ENCODE data around the gene HMGCL. TPM values are rescaled to one million over a fixed set of nuclear protein-coding genes. Genes with fewer than 3 reads are reported as not detected.
"Not testable (repeated sequence)": the region's sequence is repeated elsewhere in the genome, so short reads cannot be mapped to it uniquely, and the experiment has no call there.

The HMGCL gene
- total and polyA plus RNA-seq, 3 donors from 2014 or later = 38.8 to 54.3 (median 48.2) TPM

DNA sequence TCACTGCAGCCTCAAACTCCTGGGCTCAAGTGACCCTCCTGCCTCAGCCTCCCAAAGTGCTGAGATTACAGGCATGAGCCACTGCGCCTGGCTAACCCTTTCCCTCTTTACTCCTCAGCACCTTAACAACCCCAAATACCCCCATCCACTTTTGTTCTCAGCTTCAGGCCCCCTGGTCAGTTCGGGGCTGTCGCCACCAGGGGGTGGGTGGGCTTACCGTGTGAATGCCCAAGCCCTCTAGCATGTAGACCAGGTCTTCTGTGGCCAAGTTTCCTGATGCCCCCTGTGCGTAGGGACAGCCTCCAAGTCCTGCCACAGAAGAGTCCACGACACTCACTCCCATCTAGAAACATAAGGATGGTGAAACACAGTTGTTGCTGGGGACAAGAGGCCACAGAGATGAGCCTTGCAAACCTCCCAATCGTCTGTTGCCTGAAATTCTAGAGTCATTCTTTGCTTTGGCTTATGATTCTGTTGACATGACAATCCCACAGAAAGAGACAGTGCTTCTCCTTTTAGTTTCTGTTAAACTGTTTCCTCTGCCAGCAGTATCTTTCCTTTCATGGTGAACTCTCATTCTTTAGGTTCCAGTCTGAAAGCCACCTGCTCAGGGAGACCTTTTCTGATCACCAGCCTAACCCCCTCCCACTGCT lies 20.9 kb downstream of the HMGCL start:
- Histone ChIP-seq H3K36me3 (ENCODE audit: low read depth, missing control alignments) (no peaks in the 10 kb centered on the region), H3K27me3 (no peaks in the 10 kb centered on the region), H3K27ac (no peak overlapping the region), H3K4me1 (peaks cover 22% of the 10 kb centered on the region), H3K9me3 (no peaks in the 10 kb centered on the region), H3K4me3 (no peak overlapping the region)
- WGBS, 2 donors = 80 to 84% methylated on average over 7 of the region's 7 CpGs
- intact Hi-C loops (cut with DNase I; ENCODE audit: low total_unique reads) = no loop called here
- TF ChIP-seq POLR2A (IDR thresholded peaks at IDR 0.05) = no peak
- TF ChIP-seq, protein P1, sequence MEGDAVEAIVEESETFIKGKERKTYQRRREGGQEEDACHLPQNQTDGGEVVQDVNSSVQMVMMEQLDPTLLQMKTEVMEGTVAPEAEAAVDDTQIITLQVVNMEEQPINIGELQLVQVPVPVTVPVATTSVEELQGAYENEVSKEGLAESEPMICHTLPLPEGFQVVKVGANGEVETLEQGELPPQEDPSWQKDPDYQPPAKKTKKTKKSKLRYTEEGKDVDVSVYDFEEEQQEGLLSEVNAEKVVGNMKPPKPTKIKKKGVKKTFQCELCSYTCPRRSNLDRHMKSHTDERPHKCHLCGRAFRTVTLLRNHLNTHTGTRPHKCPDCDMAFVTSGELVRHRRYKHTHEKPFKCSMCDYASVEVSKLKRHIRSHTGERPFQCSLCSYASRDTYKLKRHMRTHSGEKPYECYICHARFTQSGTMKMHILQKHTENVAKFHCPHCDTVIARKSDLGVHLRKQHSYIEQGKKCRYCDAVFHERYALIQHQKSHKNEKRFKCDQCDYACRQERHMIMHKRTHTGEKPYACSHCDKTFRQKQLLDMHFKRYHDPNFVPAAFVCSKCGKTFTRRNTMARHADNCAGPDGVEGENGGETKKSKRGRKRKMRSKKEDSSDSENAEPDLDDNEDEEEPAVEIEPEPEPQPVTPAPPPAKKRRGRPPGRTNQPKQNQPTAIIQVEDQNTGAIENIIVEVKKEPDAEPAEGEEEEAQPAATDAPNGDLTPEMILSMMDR (IDR thresholded peaks at IDR 0.05) = no peak
- no peak for DNase-seq

DNA sequence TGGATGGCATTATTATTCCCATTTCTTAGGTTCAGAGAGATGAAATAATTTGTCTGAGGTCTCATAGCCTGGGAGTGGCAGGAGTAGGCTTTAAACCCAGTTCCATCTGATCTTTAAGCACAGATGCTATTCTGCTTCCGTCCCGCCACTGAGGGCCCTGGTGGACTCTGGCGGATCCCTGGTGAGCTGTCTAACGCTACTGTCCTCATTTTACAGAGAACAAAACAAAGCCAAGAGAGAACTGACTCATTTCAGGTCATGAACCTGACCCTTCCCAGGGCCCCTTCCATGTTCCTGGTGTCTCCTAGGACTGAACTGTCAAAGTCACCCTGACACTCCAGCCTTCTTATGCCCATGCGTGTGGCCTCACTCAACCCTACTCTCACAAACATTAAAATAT lies 21.6 kb downstream of the HMGCL start:
- Histone ChIP-seq H3K9me3 (no peaks in the 10 kb centered on the region), H3K27ac (no peak overlapping the region), H3K4me3 (no peak overlapping the region), H3K4me1 (peaks cover 22% of the 10 kb centered on the region), H3K36me3 (ENCODE audit: low read depth, missing control alignments) (no peaks in the 10 kb centered on the region), H3K27me3 (no peaks in the 10 kb centered on the region)
- TF ChIP-seq POLR2A (IDR thresholded peaks at IDR 0.05) = no peak
- TF ChIP-seq, protein P1 (IDR thresholded peaks at IDR 0.05) = no peak
- no peak for DNase-seq
- WGBS, 2 donors = 93 to 98% methylated on average over 5 of the region's 5 CpGs
- intact Hi-C loops (cut with DNase I; ENCODE audit: low total_unique reads) = no loop called here

DNA sequence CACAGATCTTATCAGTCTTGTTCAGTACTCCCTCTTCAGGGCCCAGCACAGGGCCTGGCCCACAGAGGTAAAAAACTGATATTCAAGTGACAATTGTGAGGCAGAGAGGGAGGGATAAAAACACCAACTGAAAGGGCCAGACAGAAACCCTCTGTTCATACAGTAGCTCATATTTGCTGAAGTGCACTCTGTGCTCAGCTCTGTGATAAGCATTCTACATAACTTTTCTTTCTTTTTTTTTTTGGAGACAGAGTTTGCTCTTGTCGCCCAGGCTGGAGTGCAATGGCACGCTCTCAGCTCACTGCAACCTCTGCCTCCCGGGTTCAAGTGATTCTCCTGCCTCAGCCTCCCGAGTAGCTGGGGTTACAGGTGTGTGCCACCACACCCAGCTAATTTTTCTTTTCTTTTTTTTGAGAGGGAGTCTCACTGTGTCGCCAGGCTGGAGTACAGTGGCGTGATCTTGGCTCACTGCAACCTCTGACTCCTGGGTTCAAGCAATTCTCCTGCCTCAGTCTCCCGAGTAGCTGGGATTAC lies 22.4 kb downstream of the HMGCL start:
- H3K27me3 ChIP-seq; H3K4me3 ChIP-seq; DNase-seq; H3K9me3 ChIP-seq; intact Hi-C loops (cut with DNase I; ENCODE audit: low total_unique reads); H3K36me3 ChIP-seq (ENCODE audit: low read depth, missing control alignments): not testable (repeated sequence)
- peak overlapping the region in 1 of 2 donors; percentile 51 for H3K27ac ChIP-seq
- 56 to 78% methylated on average over 7 of the region's 7 CpGs for WGBS, 2 donors
- H3K4me1 ChIP-seq = peaks cover 22% of the 10 kb centered on the region

DNA sequence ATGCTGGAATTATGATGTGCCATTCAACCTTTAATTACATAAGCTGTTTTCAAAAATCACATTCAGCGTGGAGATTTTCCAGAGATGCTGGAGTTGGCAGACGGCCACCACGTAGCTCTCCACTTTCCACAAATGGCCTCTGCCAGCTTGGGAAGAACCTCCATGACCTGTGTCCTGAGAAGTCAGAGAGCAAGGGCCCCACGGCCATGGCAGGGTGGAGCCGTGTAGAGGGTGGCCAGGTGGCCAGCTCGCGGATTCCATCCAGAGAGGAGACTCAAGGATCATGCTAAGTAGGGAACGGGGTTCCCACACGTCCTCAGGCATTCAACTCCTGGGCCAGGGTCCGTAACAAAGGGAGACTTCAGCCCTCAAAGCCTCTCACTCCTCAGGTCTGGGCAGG lies 23.4 kb downstream of the HMGCL start:
- H3K27ac ChIP-seq = peak overlapping the region; percentile 51 to 85
- DNase-seq = no peak
- TF ChIP-seq POLR2A (IDR thresholded peaks at IDR 0.05) = no peak
- TF ChIP-seq, protein P1 (IDR thresholded peaks at IDR 0.05) = no peak
- no peaks in the 10 kb centered on the region for H3K36me3 ChIP-seq (ENCODE audit: low read depth, missing control alignments)
- 20 to 58% methylated on average over 3 to 10 of the region's 10 CpGs for WGBS, 2 donors
- intact Hi-C loops (cut with DNase I; ENCODE audit: low total_unique reads) = no loop called here
- no peaks in the 10 kb centered on the region for H3K9me3 ChIP-seq
- H3K4me3 ChIP-seq = no peak overlapping the region
- H3K27me3 ChIP-seq = no peaks in the 10 kb centered on the region
- peaks cover 22% of the 10 kb centered on the region for H3K4me1 ChIP-seq

DNA sequence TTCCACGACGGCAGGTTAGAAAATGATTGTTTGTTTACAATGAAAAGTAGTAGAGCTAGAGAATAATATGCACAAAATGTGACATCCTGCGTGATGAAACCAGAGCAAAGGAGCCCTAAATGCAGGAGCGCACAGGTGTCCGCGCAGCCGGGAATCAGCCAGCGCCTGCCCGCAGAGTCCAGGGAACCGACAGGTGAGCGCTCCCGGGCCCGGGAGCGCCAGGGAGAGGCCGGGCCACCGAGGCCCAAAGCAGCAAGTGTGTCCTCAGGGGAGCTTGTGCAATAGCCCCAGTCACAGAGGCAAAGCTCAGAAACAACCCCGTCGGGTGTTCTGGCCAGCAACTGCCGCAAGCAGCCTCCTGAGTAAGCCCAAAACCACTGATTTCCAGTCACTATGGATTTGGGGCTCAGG lies 23.9 kb downstream of the HMGCL start:
- WGBS, 2 donors = 12 to 19% methylated on average over 16 to 19 of the region's 19 CpGs
- intact Hi-C loops (cut with DNase I; ENCODE audit: low total_unique reads) = no loop called here
- H3K27me3 ChIP-seq = no peaks in the 10 kb centered on the region
- TF ChIP-seq, protein P1 (IDR thresholded peaks at IDR 0.05) = no peak
- no peak for TF ChIP-seq POLR2A (IDR thresholded peaks at IDR 0.05)
- H3K4me1 ChIP-seq = peaks cover 22% of the 10 kb centered on the region
- peak overlapping the region; percentile 71 to 86 for H3K4me3 ChIP-seq
- H3K9me3 ChIP-seq = no peaks in the 10 kb centered on the region
- peak overlapping the region; percentile 85 for H3K27ac ChIP-seq
- H3K36me3 ChIP-seq (ENCODE audit: low read depth, missing control alignments) = no peaks in the 10 kb centered on the region
- no peak for DNase-seq
